Measurements from ENCODE around the gene ASB16.
A peak's percentile ranks its signal among the peaks of the same experiment; 100 is the strongest.

Gene ASB16

GRCh38 chr17:44211281-44212265, 41.1 kb downstream of the ASB16 start:
- no peak for DNase-seq

GRCh38 chr17:44212507-44213402, 42.3 kb downstream of the ASB16 start:
- no peak for DNase-seq

- no peak for DNase-seq
Observed at GRCh38 chr17:44213403-44214229, 43.1 kb downstream of the ASB16 start.

GRCh38 chr17:44214230-44214494, 43.7 kb downstream of the ASB16 start:
- no peak for DNase-seq

- no peak for DNase-seq
Observed at GRCh38 chr17:44214896-44215295, 44.4 kb downstream of the ASB16 start.

- DNase-seq = no peak
Observed at GRCh38 chr17:44216173-44216572, 45.7 kb downstream of the ASB16 start.

- DNase-seq = no peak
Observed at GRCh38 chr17:44216694-44217093, 46.2 kb downstream of the ASB16 start.

GRCh38 chr17:44217738-44218343, 47.3 kb downstream of the ASB16 start:
- DNase-seq = no peak

GRCh38 chr17:44218344-44219107, 48.0 kb downstream of the ASB16 start:
- peak; percentile 86 for DNase-seq

GRCh38 chr17:44219108-44219615, 48.7 kb downstream of the ASB16 start:
- peak; percentile 72 for DNase-seq

GRCh38 chr17:44219616-44220212, 49.2 kb downstream of the ASB16 start, which contains the start of gene UBTF:
UBTF (minus strand) TSS chr17:44219675; CDS start chr17:44218229, 1,446 bp downstream.
- DNase-seq = peak; percentile 71

- DNase-seq = peak; percentile 64
Observed at GRCh38 chr17:44220213-44221083, 49.9 kb downstream of the ASB16 start.

GRCh38 chr17:44221084-44221861, 50.8 kb downstream of the ASB16 start:
- peak; percentile 60 for DNase-seq

- no peak for DNase-seq
Observed at GRCh38 chr17:44221862-44222111, 51.3 kb downstream of the ASB16 start.

GRCh38 chr17:44222112-44222869, 51.8 kb downstream of the ASB16 start:
- DNase-seq = peak; percentile 43

GRCh38 chr17:44223541-44224071, 53.1 kb downstream of the ASB16 start:
- DNase-seq = no peak

Measured in stimulated activated CD4-positive, alpha-beta T cell treated with anti-CD3 and anti-CD28 coated beads, Interleukin-4, amount 100 ng/mL, for 1 hour (primary cell).